H1 (cell line): ENCODE results near the gene HIPK2. TPM values are rescaled to one million over a fixed set of nuclear protein-coding genes. Genes with fewer than 3 reads are reported as not detected.

ENCODE experiments used
- CTCF ChIA-PET: fragments of 300-600 bp; sonication (Branson Sonifier 250); formaldehyde crosslinking; loops from one replicate; lab custom pipeline; 2021; ENCODE audit not compliant: partially characterized antibody; lab: Charles Lee
- POLR2A ChIA-PET: fragments of 300-600 bp; sonication (Branson Sonifier 250); formaldehyde crosslinking; loops from one replicate; lab custom pipeline; 2021; ENCODE audit warnings: inconsistent platforms; ENCODE audit not compliant: partially characterized antibody; lab: Charles Lee
- DNase-seq, 2 experiments: peaks; one replicate each; pipeline versions ENCODE4 v3.0.0 to v3.0.0-alpha.2; 2010 to 2022; ENCODE audit warnings: low spot score in 2 of 2, low read depth in 1 of 2, mixed read lengths in 1 of 2
- FAIRE-seq: peaks from 2 replicates; lab custom pipeline; 2011; peaks lifted over from hg19 to GRCh38; lab: Jason Lieb, UNC
- H2AFZ ChIP-seq: 2 replicates; pipeline ENCODE4 v1.8.1; 2012; ENCODE audit warnings: low read length, inconsistent platforms
- H2AK5ac ChIP-seq: 2 replicates; pipeline ENCODE4 v1.6.1; 2013; ENCODE audit warnings: low read depth, low read length
- H2BK120ac ChIP-seq: replicated peaks from 2 replicates; pipeline ENCODE3; 2013; ENCODE audit warnings: low read depth, low read length, inconsistent platforms
- H2BK12ac ChIP-seq: 2 replicates; pipeline ENCODE4 v1.6.1; 2013; ENCODE audit warnings: low read depth, low read length
- H2BK15ac ChIP-seq: 2 replicates; pipeline ENCODE4 v1.6.1; 2013; ENCODE audit warnings: low read length
- H2BK20ac ChIP-seq: 2 replicates; pipeline ENCODE4 v1.6.1; 2013; ENCODE audit warnings: low read length
- H2BK5ac ChIP-seq: 2 replicates; pipeline ENCODE4 v1.6.1; 2013; ENCODE audit warnings: low read depth, low read length
- H3K14ac ChIP-seq: 2 replicates; pipeline ENCODE4 v1.6.1; 2013; ENCODE audit warnings: inconsistent platforms; ENCODE audit not compliant: insufficient read length
- H3K18ac ChIP-seq: 2 replicates; pipeline ENCODE4 v1.6.1; 2013; ENCODE audit warnings: low read length; ENCODE audit errors: extremely low read depth
- H3K23ac ChIP-seq: 2 replicates; pipeline ENCODE4 v1.6.1; 2013; ENCODE audit warnings: inconsistent platforms; ENCODE audit not compliant: insufficient read length
- H3K23me2 ChIP-seq: 2 replicates; pipeline ENCODE4 v1.6.1; 2013; ENCODE audit warnings: low read depth, low read length
- H3K27ac ChIP-seq: 2 replicates; pipeline ENCODE4 v1.6.1; 2011; ENCODE audit warnings: low read depth, low read length, inconsistent platforms
- H3K27me3 ChIP-seq, 4 experiments: replicated peaks in 1 of 4; 1 replicate in 1 of 4; 2 replicates in 3 of 4; pipeline versions ENCODE4 v1.6.1 to v1.8.1; 2011 to 2013; ENCODE audit warnings: low read length in 3 of 4, mild to moderate bottlenecking in 3 of 4, inconsistent platforms in 2 of 4, mixed read lengths in 2 of 4, moderate library complexity in 1 of 4; ENCODE audit not compliant: control insufficient read depth in 3 of 4, insufficient read depth in 3 of 4; ENCODE audit errors: extremely low read depth in 1 of 4
- H3K36me3 ChIP-seq, 4 experiments: 2 replicates each; pipeline versions ENCODE4 v1.6.1 to v1.8.1; 2011 to 2013; ENCODE audit warnings: mild to moderate bottlenecking in 4 of 4, low read length in 3 of 4, moderate library complexity in 2 of 4, control low read depth in 1 of 4, inconsistent platforms in 1 of 4; ENCODE audit not compliant: insufficient read depth in 4 of 4, control insufficient read depth in 2 of 4
- H3K4ac ChIP-seq: replicated peaks from 2 replicates; pipeline ENCODE3; 2013; ENCODE audit warnings: low read length, low read depth, mixed read lengths, inconsistent platforms; ENCODE audit not compliant: insufficient read length
- H3K4me1 ChIP-seq, 4 experiments: replicated peaks in 1 of 4; 1 replicate in 1 of 4; 2 replicates in 3 of 4; pipeline versions ENCODE4 v1.6.1 to v1.8.1; 2011 to 2013; ENCODE audit warnings: low read length in 3 of 4, inconsistent platforms in 2 of 4, mixed read lengths in 1 of 4; ENCODE audit not compliant: insufficient read depth in 4 of 4, control insufficient read depth in 3 of 4
- H3K4me2 ChIP-seq, 2 experiments: 2 replicates each; pipeline versions ENCODE4 v1.6.1 to v1.8.1; 2011 to 2013; ENCODE audit warnings: low read depth in 2 of 2, low read length in 2 of 2, control low read depth in 1 of 2, inconsistent platforms in 1 of 2, mild to moderate bottlenecking in 1 of 2; ENCODE audit not compliant: insufficient read depth in 1 of 2
- H3K4me3 ChIP-seq, 4 experiments: fragments of 200-600, 300-600 bp in 1 of 4; sonication (generic), shearing (Covaris generic), sonication (Bioruptor Twin) in 1 of 4; 2 replicates each; pipeline versions ENCODE4 v1.5.1 to v1.8.1; 2011 to 2016; ENCODE audit warnings: low read length in 4 of 4, low read depth in 3 of 4, control low read depth in 2 of 4, inconsistent platforms in 2 of 4, mild to moderate bottlenecking in 2 of 4, mixed read lengths in 1 of 4, moderate library complexity in 1 of 4; ENCODE audit not compliant: insufficient read depth in 2 of 4; ENCODE audit errors: extremely low read depth in 1 of 4
- H3K56ac ChIP-seq: replicated peaks from 2 replicates; pipeline ENCODE3; 2013; ENCODE audit warnings: low read depth, mild to moderate bottlenecking, mixed read lengths, low read length, inconsistent platforms; ENCODE audit not compliant: insufficient read length
- H3K79me1 ChIP-seq: 2 replicates; pipeline ENCODE4 v1.6.1; 2013; ENCODE audit warnings: low read depth, low read length, control low read depth
- H3K79me2 ChIP-seq, 2 experiments: 2 replicates each; pipeline versions ENCODE4 v1.6.1 to v1.8.1; 2012 to 2013; ENCODE audit warnings: low read length in 2 of 2, mild to moderate bottlenecking in 2 of 2, inconsistent platforms in 1 of 2; ENCODE audit not compliant: insufficient read depth in 2 of 2, control insufficient read depth in 1 of 2
- H3K9ac ChIP-seq, 4 experiments: replicated peaks in 1 of 4; 1 replicate in 1 of 4; 2 replicates in 3 of 4; pipeline versions ENCODE4 v1.6.1 to v1.8.1; 2011 to 2013; ENCODE audit warnings: low read depth in 3 of 4, low read length in 3 of 4, control low read depth in 2 of 4, mild to moderate bottlenecking in 2 of 4, moderate library complexity in 2 of 4, inconsistent platforms in 1 of 4; ENCODE audit errors: extremely low read depth in 1 of 4
- H3K9me3 ChIP-seq, 2 experiments: 2 replicates each; pipeline versions ENCODE4 v1.6.1 to v1.8.1; 2012 to 2013; ENCODE audit warnings: mild to moderate bottlenecking in 2 of 2, moderate library complexity in 2 of 2, control low read depth in 1 of 2, inconsistent platforms in 1 of 2, low read depth in 1 of 2, low read length in 1 of 2, mixed read lengths in 1 of 2; ENCODE audit not compliant: insufficient read depth in 2 of 2
- H4K20me1 ChIP-seq, 2 experiments: replicated peaks in 1 of 2; 2 replicates each; pipeline versions ENCODE3 to v1.8.1; 2011 to 2013; ENCODE audit warnings: inconsistent platforms in 2 of 2, low read length in 2 of 2, mild to moderate bottlenecking in 1 of 2; ENCODE audit not compliant: insufficient read depth in 2 of 2, control insufficient read depth in 1 of 2
- H4K5ac ChIP-seq: 2 replicates; pipeline ENCODE4 v1.6.1; 2013; ENCODE audit warnings: low read length, low read depth, mixed read lengths, inconsistent platforms; ENCODE audit not compliant: insufficient read length
- H4K8ac ChIP-seq: 2 replicates; pipeline ENCODE4 v1.8.0; 2013; ENCODE audit warnings: mild to moderate bottlenecking, moderate library complexity, low read length, inconsistent platforms; ENCODE audit not compliant: insufficient read depth; ENCODE audit errors: extremely low read depth
- H4K91ac ChIP-seq: replicated peaks from 2 replicates; pipeline ENCODE3; 2013; ENCODE audit warnings: low read length, mixed read lengths, inconsistent platforms; ENCODE audit not compliant: insufficient read length
- ATF3 ChIP-seq: IDR thresholded peaks from 2 replicates; pipeline ENCODE4 v1.6.1; 2011; ENCODE audit warnings: low read depth, mild to moderate bottlenecking, low read length; ENCODE audit not compliant: insufficient read depth
- CEBPB ChIP-seq: IDR thresholded peaks from 2 replicates; pipeline ENCODE4 v1.6.1; 2012; ENCODE audit warnings: low read depth, low read length
- EP300 ChIP-seq, 2 experiments: IDR thresholded peaks; 1 replicate in 1 of 2; 2 replicates in 1 of 2; pipeline ENCODE4 v1.6.1; 2011 to 2012; ENCODE audit warnings: low read depth in 2 of 2, low read length in 2 of 2, mild to moderate bottlenecking in 2 of 2, borderline replicate concordance in 1 of 2, inconsistent platforms in 1 of 2, moderate library complexity in 1 of 2
- FOSL1 ChIP-seq: IDR thresholded peaks from 2 replicates; pipeline ENCODE4 v1.6.1; 2011; ENCODE audit warnings: mild to moderate bottlenecking, low read depth, low read length, moderate library complexity; ENCODE audit not compliant: insufficient read depth
- GTF2F1 ChIP-seq: IDR thresholded peaks from 2 replicates; pipeline ENCODE4 v1.6.1; 2012; ENCODE audit warnings: low read depth, low read length, improper control_type of control experiment, borderline replicate concordance
- KDM4A ChIP-seq: IDR thresholded peaks from one replicate; pipeline ENCODE4 v1.7.1; 2012; ENCODE audit warnings: low read depth, mild to moderate bottlenecking, moderate library complexity, low read length, inconsistent platforms; ENCODE audit not compliant: severe bottlenecking
- POLR2AphosphoS5 ChIP-seq: IDR thresholded peaks from 2 replicates; pipeline ENCODE4 v1.6.1; 2011; ENCODE audit warnings: low read depth, low read length
- POU5F1 ChIP-seq: IDR thresholded peaks from 2 replicates; pipeline ENCODE4 v1.6.1; 2011; ENCODE audit warnings: low read depth, mild to moderate bottlenecking, low read length, moderate library complexity
- RAD21 ChIP-seq, 2 experiments: IDR thresholded peaks in 1 of 2; conservative IDR thresholded peaks in 1 of 2; 2 replicates each; pipeline ENCODE4 v1.6.1; 2011; ENCODE audit warnings: low read depth in 2 of 2, low read length in 2 of 2, improper control_type of control experiment in 1 of 2, inconsistent platforms in 1 of 2, mild to moderate bottlenecking in 1 of 2, moderate library complexity in 1 of 2
- SIRT6 ChIP-seq: IDR thresholded peaks from one replicate; pipeline ENCODE4 v1.7.1; 2012; ENCODE audit warnings: low read length, inconsistent platforms
- SIX5 ChIP-seq: IDR thresholded peaks from 2 replicates; pipeline ENCODE4 v1.6.1; 2011; ENCODE audit warnings: mild to moderate bottlenecking, low read depth, low read length
- TBP ChIP-seq: IDR thresholded peaks from 2 replicates; pipeline ENCODE4 v1.6.1; 2011; ENCODE audit warnings: low read depth, low read length, improper control_type of control experiment
- ZNF274 ChIP-seq: IDR thresholded peaks from 2 replicates; pipeline ENCODE4 v1.7.0; 2012; ENCODE audit warnings: low read length, borderline replicate concordance; ENCODE audit errors: extremely low read depth
- WGBS, 2 experiments: shearing (Covaris generic) in 1 of 2; methylation state at CpG; one replicate each; pipeline versions ENCODE4 v1.1.6 to v1.1.7; 2013 to 2015; ENCODE audit warnings: low lambda C conversion rate in 2 of 2, mixed read lengths in 2 of 2, inconsistent platforms in 1 of 2, low coverage in 1 of 2, missing lambda C conversion rate in 1 of 2; ENCODE audit not compliant: insufficient replicate concordance in 2 of 2, insufficient coverage in 1 of 2, insufficient read length in 1 of 2; ENCODE audit errors: extremely low coverage in 1 of 2, missing lambda C conversion rate in 1 of 2; 5-methylcytosine and 5-hydroxymethylcytosine counted together
- polyA plus RNA-seq, 7 experiments: library from polyadenylated mRNA; depleted of rRNA in 3 of 7; stranded (reverse) in 5 of 7; unstranded in 2 of 7; fragments of >200 nt in 5 of 7; fragments of 200-250 nt in 2 of 7; gene quantifications; 1 replicate in 5 of 7; 2 replicates in 1 of 7; 4 replicates in 1 of 7; pipeline versions ENCODE4 v1.2.1 to v1.2.3, GENCODE V29; 2011 to 2013; ENCODE audit warnings: missing spikeins in 2 of 7, mixed read lengths in 2 of 7
- total RNA-seq: library from RNA; stranded (reverse); fragmentation: NEBNext Ultra II Directional; extraction: Animal tissue kit (Norgen Biotek cat#: 25700); gene quantifications from 2 replicates; pipeline ENCODE4 v1.2.1, GENCODE V29; 2021

The HIPK2 gene
- total and polyA plus RNA-seq, 2 of the 8 experiments (the other 6 are each of a cell fraction or from before 2014, with no cell fraction given), result 8.3 to 24.3 TPM

GRCh38 chr7:139536152-139536551 is 241.6 kb downstream of the HIPK2 start:
- Histone ChIP-seq H2BK120ac (no peak overlapping the region), H2BK20ac (no peak overlapping the region), H4K5ac (no peak overlapping the region), H2BK12ac (no peak overlapping the region), H3K18ac (no peak overlapping the region), H2AK5ac (no peak overlapping the region), H3K36me3 (no peaks in the 10 kb centered on the region), H3K79me1 (no peaks in the 10 kb centered on the region), H3K79me2 (no peaks in the 10 kb centered on the region), H3K56ac (no peak overlapping the region), H3K23ac (no peak overlapping the region), H2AFZ (no peak overlapping the region), H3K14ac (no peak overlapping the region), H3K9me3 (no peaks in the 10 kb centered on the region), H4K8ac (no peak overlapping the region), H4K20me1 (no peaks in the 10 kb centered on the region), H3K9ac (no peak overlapping the region), H2BK15ac (no peak overlapping the region), H3K23me2 (0 out of 2 replicates have a peak, but pooled peaks cover 2% of the 10 kb centered on the region), H3K4me1 (no peaks in the 10 kb centered on the region; a peak in 1 of 7 replicates), H3K4ac (no peak overlapping the region), H4K91ac (no peak overlapping the region), H3K4me2 (no peak overlapping the region), H3K4me3 (no peak overlapping the region), H2BK5ac (no peak overlapping the region), H3K27ac (no peak overlapping the region), H3K27me3 (no peaks in the 10 kb centered on the region; a peak in 1 of 7 replicates)
- FAIRE-seq (no peak), DNase-seq (no peak)
- CTCF ChIA-PET, result interaction anchor here (0.7 to 1.3 kb wide), 3 partner anchors 60 to 137 kb away, joined by 3 to 5 read pairs (median 3); no protein-coding TSS in a partner anchor
- TF ChIP-seq GTF2F1 (no peak), POLR2AphosphoS5 (no peak), FOSL1 (no peak), SIRT6 (no peak), CEBPB (no peak), KDM4A (no peak), TBP (no peak), RAD21 (IDR thresholded peaks at IDR 0.05 in 1 of 2, conservative IDR thresholded peaks at IDR 0.05 in 1 of 2; ENCODE audit: low read depth in 2 of 2, low read length in 2 of 2) (no peak), EP300 (IDR thresholded peaks at IDR 0.05; ENCODE audit: borderline replicate concordance in 1 of 2, low read depth in 2 of 2, low read length in 2 of 2) (no peak), SIX5 (no peak), ATF3 (no peak), POU5F1 (no peak), ZNF274 (no peak)
- POLR2A ChIA-PET, result no interaction called here
- 93% methylated on average over 8 of the region's 8 CpGs; no CpG with 5 or more reads in 1 of the 2 experiments for WGBS, 2 experiments
